ENCODE measurements around the gene ZFYVE26.

ZFYVE26 gene

DNA sequence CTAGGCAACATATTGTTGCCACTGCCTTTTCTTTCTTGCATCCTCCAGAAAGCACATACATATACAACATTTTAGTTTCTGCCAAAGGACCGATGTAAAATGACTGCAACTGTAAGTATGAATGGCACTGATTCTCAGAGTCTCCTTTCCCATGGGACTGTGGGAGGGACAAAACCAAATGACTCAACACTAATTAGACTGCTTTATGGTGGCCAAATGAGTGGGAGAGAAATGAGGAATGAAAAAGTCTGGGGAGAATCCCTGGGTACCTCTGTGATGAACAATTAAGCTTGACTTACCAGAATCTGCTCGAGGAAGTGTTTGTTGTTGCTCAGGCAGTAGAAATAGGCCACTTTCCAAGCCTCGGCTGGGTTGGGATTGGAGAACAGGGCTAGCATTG, 10.1 kb downstream of the ZFYVE26 start (continued):
- TF ChIP-seq, protein P1, sequence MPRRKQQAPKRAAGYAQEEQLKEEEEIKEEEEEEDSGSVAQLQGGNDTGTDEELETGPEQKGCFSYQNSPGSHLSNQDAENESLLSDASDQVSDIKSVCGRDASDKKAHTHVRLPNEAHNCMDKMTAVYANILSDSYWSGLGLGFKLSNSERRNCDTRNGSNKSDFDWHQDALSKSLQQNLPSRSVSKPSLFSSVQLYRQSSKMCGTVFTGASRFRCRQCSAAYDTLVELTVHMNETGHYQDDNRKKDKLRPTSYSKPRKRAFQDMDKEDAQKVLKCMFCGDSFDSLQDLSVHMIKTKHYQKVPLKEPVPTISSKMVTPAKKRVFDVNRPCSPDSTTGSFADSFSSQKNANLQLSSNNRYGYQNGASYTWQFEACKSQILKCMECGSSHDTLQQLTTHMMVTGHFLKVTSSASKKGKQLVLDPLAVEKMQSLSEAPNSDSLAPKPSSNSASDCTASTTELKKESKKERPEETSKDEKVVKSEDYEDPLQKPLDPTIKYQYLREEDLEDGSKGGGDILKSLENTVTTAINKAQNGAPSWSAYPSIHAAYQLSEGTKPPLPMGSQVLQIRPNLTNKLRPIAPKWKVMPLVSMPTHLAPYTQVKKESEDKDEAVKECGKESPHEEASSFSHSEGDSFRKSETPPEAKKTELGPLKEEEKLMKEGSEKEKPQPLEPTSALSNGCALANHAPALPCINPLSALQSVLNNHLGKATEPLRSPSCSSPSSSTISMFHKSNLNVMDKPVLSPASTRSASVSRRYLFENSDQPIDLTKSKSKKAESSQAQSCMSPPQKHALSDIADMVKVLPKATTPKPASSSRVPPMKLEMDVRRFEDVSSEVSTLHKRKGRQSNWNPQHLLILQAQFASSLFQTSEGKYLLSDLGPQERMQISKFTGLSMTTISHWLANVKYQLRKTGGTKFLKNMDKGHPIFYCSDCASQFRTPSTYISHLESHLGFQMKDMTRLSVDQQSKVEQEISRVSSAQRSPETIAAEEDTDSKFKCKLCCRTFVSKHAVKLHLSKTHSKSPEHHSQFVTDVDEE (CRISPR knock-in tag; IDR thresholded peaks at IDR 0.05), result no peak
- no peak for TF ChIP-seq OSR1 (CRISPR knock-in tag; IDR thresholded peaks at IDR 0.05)

DNA sequence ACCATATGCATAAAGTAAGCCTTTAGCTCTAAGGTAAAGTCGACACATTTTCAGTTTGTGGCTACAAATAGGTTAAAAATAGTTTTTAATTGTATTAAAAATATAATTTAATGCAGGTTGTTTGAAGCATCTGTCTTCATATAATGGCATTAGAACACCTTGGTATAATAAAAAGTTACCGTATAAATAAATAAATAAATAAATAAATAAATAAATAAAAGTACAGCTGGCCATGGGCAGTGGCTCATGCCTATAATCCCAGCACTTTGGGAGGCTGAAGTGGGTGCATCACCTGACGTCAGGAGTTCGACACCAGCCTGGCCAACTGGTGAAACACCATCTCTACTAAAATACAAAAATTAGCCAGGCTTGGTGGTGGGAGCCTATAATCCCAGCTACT, 15.6 kb downstream of the ZFYVE26 start:
- no peak for TF ChIP-seq TCF4 (CRISPR knock-in tag; IDR thresholded peaks at IDR 0.05; ENCODE audit: borderline replicate concordance)
- ATAC-seq, result no peak

DNA sequence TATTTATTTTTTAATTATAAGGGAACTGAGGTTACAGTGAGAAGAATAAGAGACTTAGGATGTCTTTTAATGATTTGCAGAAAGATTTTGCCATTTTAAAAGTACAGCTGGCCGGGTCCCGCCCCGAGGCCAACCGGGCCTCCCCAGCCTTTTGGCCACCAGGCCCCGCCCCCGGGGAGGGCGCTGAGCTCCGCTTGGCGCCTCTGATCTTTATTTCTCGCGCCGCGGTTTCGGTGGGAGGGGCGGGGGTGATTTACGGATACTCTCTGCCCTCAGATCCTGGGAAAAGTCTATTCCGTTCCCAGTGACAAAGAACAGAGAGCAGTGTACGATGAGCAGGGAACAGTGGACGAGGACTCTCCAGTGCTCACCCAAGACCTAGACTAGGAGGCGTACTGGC, 17.7 kb downstream of the ZFYVE26 start:
- ATAC-seq, result no peak
- TF ChIP-seq ZNF8 (CRISPR knock-in tag; IDR thresholded peaks at IDR 0.05) (no peak), SNAI2 (CRISPR knock-in tag; IDR thresholded peaks at IDR 0.05) (no peak), CSDC2 (CRISPR knock-in tag; IDR thresholded peaks at IDR 0.05) (no peak), ESRRG (CRISPR knock-in tag; IDR thresholded peaks at IDR 0.05) (no peak), ISL1 (CRISPR knock-in tag; IDR thresholded peaks at IDR 0.05) (no peak), ZNF565 (CRISPR knock-in tag; conservative IDR thresholded peaks at IDR 0.05; ENCODE audit: low read depth) (no peak)
- TF ChIP-seq, protein P1 (CRISPR knock-in tag; IDR thresholded peaks at IDR 0.05), result no peak
- TF ChIP-seq, protein P2, sequence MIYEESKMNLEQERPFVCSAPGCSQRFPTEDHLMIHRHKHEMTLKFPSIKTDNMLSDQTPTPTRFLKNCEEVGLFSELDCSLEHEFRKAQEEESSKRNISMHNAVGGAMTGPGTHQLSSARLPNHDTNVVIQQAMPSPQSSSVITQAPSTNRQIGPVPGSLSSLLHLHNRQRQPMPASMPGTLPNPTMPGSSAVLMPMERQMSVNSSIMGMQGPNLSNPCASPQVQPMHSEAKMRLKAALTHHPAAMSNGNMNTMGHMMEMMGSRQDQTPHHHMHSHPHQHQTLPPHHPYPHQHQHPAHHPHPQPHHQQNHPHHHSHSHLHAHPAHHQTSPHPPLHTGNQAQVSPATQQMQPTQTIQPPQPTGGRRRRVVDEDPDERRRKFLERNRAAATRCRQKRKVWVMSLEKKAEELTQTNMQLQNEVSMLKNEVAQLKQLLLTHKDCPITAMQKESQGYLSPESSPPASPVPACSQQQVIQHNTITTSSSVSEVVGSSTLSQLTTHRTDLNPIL (CRISPR knock-in tag; IDR thresholded peaks at IDR 0.05; ENCODE audit: low read depth), result no peak
- TF ChIP-seq, protein P3, sequence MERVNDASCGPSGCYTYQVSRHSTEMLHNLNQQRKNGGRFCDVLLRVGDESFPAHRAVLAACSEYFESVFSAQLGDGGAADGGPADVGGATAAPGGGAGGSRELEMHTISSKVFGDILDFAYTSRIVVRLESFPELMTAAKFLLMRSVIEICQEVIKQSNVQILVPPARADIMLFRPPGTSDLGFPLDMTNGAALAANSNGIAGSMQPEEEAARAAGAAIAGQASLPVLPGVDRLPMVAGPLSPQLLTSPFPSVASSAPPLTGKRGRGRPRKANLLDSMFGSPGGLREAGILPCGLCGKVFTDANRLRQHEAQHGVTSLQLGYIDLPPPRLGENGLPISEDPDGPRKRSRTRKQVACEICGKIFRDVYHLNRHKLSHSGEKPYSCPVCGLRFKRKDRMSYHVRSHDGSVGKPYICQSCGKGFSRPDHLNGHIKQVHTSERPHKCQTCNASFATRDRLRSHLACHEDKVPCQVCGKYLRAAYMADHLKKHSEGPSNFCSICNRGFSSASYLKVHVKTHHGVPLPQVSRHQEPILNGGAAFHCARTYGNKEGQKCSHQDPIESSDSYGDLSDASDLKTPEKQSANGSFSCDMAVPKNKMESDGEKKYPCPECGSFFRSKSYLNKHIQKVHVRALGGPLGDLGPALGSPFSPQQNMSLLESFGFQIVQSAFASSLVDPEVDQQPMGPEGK (CRISPR knock-in tag; IDR thresholded peaks at IDR 0.05; ENCODE audit: borderline replicate concordance), result no peak

DNA sequence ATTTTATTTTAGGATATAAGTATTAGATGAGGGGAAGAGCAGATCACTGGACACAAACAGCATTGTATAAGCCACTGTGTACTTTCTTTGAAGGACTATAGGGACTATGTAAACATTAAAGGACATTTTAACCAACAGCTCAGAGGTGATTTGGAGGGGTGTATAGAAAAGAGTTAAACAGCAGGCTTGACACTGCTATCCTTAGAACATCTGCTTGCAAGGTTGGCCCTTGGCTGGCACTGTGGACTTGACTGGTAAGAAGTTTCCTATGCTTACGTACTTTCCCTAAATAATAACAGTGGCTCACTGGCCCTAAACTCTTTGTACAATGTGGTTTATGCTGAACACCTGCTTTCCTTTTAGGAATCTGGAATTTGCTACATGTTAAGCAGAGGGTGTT, 28.7 kb downstream of the ZFYVE26 start:
- no peak for ATAC-seq
- TF ChIP-seq ZNF70 (CRISPR knock-in tag; IDR thresholded peaks at IDR 0.05), result no peak
- TF ChIP-seq TCF4 (CRISPR knock-in tag; IDR thresholded peaks at IDR 0.05; ENCODE audit: borderline replicate concordance), result no peak
- no peak for TF ChIP-seq ARNTL (CRISPR knock-in tag; IDR thresholded peaks at IDR 0.05; ENCODE audit: borderline replicate concordance, low read depth)
- TF ChIP-seq OSR1 (CRISPR knock-in tag; IDR thresholded peaks at IDR 0.05), result no peak
- TF ChIP-seq CSDC2 (CRISPR knock-in tag; IDR thresholded peaks at IDR 0.05), result no peak
- no peak for TF ChIP-seq SNAI2 (CRISPR knock-in tag; IDR thresholded peaks at IDR 0.05)
- TF ChIP-seq, protein P4, sequence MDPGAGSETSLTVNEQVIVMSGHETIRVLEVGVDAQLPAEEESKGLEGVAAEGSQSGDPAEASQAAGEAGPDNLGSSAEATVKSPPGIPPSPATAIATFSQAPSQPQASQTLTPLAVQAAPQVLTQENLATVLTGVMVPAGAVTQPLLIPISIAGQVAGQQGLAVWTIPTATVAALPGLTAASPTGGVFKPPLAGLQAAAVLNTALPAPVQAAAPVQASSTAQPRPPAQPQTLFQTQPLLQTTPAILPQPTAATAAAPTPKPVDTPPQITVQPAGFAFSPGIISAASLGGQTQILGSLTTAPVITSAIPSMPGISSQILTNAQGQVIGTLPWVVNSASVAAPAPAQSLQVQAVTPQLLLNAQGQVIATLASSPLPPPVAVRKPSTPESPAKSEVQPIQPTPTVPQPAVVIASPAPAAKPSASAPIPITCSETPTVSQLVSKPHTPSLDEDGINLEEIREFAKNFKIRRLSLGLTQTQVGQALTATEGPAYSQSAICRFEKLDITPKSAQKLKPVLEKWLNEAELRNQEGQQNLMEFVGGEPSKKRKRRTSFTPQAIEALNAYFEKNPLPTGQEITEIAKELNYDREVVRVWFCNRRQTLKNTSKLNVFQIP (CRISPR knock-in tag; IDR thresholded peaks at IDR 0.05; ENCODE audit: borderline replicate concordance, low read depth), result no peak
- TF ChIP-seq TOX (CRISPR knock-in tag; IDR thresholded peaks at IDR 0.05; ENCODE audit: borderline replicate concordance), result no peak
- TF ChIP-seq, protein P2 (CRISPR knock-in tag; IDR thresholded peaks at IDR 0.05; ENCODE audit: low read depth), result no peak
- no peak for TF ChIP-seq ZNF565 (CRISPR knock-in tag; conservative IDR thresholded peaks at IDR 0.05; ENCODE audit: low read depth)
- TF ChIP-seq BACH2 (CRISPR knock-in tag; IDR thresholded peaks at IDR 0.05; ENCODE audit: borderline replicate concordance), result no peak
- TF ChIP-seq ZC3H10 (CRISPR knock-in tag; IDR thresholded peaks at IDR 0.05), result no peak
- TF ChIP-seq ESRRG (CRISPR knock-in tag; IDR thresholded peaks at IDR 0.05), result no peak
- TF ChIP-seq, protein P1 (CRISPR knock-in tag; IDR thresholded peaks at IDR 0.05), result no peak
- TF ChIP-seq ZNF8 (CRISPR knock-in tag; IDR thresholded peaks at IDR 0.05), result no peak
- TF ChIP-seq, protein P5, sequence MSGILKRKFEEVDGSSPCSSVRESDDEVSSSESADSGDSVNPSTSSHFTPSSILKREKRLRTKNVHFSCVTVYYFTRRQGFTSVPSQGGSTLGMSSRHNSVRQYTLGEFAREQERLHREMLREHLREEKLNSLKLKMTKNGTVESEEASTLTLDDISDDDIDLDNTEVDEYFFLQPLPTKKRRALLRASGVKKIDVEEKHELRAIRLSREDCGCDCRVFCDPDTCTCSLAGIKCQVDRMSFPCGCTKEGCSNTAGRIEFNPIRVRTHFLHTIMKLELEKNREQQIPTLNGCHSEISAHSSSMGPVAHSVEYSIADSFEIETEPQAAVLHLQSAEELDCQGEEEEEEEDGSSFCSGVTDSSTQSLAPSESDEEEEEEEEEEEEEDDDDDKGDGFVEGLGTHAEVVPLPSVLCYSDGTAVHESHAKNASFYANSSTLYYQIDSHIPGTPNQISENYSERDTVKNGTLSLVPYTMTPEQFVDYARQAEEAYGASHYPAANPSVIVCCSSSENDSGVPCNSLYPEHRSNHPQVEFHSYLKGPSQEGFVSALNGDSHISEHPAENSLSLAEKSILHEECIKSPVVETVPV (CRISPR knock-in tag; IDR thresholded peaks at IDR 0.05), result no peak

Data from SK-N-SH treated with all-trans-retinoic acid at 6 μM for 48 hours (cell line).